NCI-H82 treated with DMSO at 0.1 percent for 48 hours (cell line): ENCODE data around the gene PRSS27.

Source experiments
- DNase-seq: peaks from one replicate; lab custom pipeline; 2025; ENCODE audit not compliant: unreplicated experiment; lab: John Stamatoyannopoulos, UW

Gene PRSS27

GRCh38 chr16:2752035-2752849 is 32.2 kb upstream of the PRSS27 start, which contains the start of gene SRRM2:
TSS of gene SRRM2 (plus strand) at chr16:2752638. CDS start at chr16:2756365, 3,727 bp downstream.
- DNase-seq, result peak; percentile 88

- peak; percentile 69 for DNase-seq
Measured at GRCh38 chr16:2751577-2752034, 31.6 kb upstream of the PRSS27 start.

GRCh38 chr16:2749936-2750335 is 29.9 kb upstream of the PRSS27 start:
- no peak for DNase-seq

- no peak for DNase-seq
Measured at GRCh38 chr16:2749476-2749875, 29.5 kb upstream of the PRSS27 start.

GRCh38 chr16:2748757-2749455 is 28.9 kb upstream of the PRSS27 start:
- DNase-seq, result no peak

- DNase-seq, result no peak
Measured at GRCh38 chr16:2745961-2746360, 25.9 kb upstream of the PRSS27 start.

GRCh38 chr16:2745116-2745890 is 25.3 kb upstream of the PRSS27 start:
- no peak for DNase-seq

GRCh38 chr16:2744711-2745110 is 24.7 kb upstream of the PRSS27 start:
- no peak for DNase-seq

GRCh38 chr16:2743007-2743810 is 23.2 kb upstream of the PRSS27 start:
- no peak for DNase-seq

GRCh38 chr16:2742323-2743006 is 22.4 kb upstream of the PRSS27 start:
- DNase-seq, result no peak

GRCh38 chr16:2741168-2741567 is 21.1 kb upstream of the PRSS27 start:
- no peak for DNase-seq

GRCh38 chr16:2740476-2740875 is 20.5 kb upstream of the PRSS27 start:
- no peak for DNase-seq

- DNase-seq, result no peak
Measured at GRCh38 chr16:2739625-2740430, 19.8 kb upstream of the PRSS27 start.

- DNase-seq, result no peak
Measured at GRCh38 chr16:2738615-2739014, 18.6 kb upstream of the PRSS27 start.

- DNase-seq, result no peak
Measured at GRCh38 chr16:2737895-2738418, 17.9 kb upstream of the PRSS27 start.

GRCh38 chr16:2737238-2737605 is 17.2 kb upstream of the PRSS27 start:
- DNase-seq, result no peak

- no peak for DNase-seq
Measured at GRCh38 chr16:2736476-2737237, 16.6 kb upstream of the PRSS27 start.

- DNase-seq, result no peak
Measured at GRCh38 chr16:2734844-2735515, 15.0 kb upstream of the PRSS27 start.
